Brain microvascular endothelial cell (primary cell): ENCODE data around the gene GTF2IRD2.
"Not testable (repeated sequence)": the region's sequence is repeated elsewhere in the genome, so short reads cannot be mapped to it uniquely, and the experiment has no call there.

Experiments used
- DNase-seq: peaks from one replicate; pipeline ENCODE4 v3.0.0-alpha.2; 2020
- H3K27ac ChIP-seq: fragments of 250-450 bp; sonication (Bioruptor Pico); 2 replicates; pipeline ENCODE4 v1.5.1; 2020; ENCODE audit warnings: mild to moderate bottlenecking, moderate library complexity
- H3K27me3 ChIP-seq: fragments of 250-450 bp; sonication (Bioruptor Pico); replicated peaks from 2 replicates; pipeline ENCODE4 v1.5.1; 2020; ENCODE audit warnings: mild to moderate bottlenecking
- H3K36me3 ChIP-seq: fragments of 250-450 bp; sonication (Bioruptor Pico); replicated peaks from 2 replicates; pipeline ENCODE4 v1.5.1; 2020; ENCODE audit warnings: mild to moderate bottlenecking
- H3K4me3 ChIP-seq: 2 replicates; pipeline ENCODE4 v1.5.1; 2011; ENCODE audit warnings: low read depth, mild to moderate bottlenecking, control low read depth, low read length, moderate library complexity
- in situ Hi-C: cut with HindIII; loops from 2 replicates; pipeline ENCODE4 v1.10.0; 2017; ENCODE audit warnings: low sequenced_read_pairs, low pct_ligation_motif_present

The GTF2IRD2 gene

DNA sequence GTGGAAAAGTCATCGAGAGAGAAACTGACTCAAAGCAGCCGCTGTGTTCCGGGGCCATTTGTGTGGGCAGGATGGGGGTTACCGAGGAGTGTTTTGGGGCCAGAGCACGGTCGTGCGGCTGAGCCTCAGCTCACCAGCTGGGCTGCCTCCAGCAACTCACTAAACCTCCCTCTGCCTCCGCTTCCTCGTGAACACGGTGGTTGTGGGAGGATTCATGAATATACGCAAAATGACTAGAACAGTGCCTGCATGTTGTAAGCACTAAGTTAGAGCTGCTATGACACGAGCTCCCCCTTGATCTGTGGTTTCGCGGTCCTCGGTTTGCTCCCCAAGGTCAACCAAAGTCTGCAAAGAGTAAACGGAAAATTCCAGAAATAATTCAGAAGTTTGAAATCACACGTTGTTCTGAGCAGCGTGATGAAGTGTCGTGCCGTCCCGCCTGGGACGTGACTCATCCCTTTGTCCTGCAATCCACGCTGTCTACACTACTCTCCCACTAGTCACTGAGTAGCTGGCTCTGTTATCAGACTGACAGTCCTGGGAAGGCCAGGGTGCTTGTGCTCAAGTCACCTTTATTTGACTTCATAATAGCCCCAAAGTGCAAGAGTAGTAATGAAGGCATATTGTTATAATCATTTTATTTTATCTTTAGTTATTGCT, 31.1 kb downstream of the GTF2IRD2 start:
- H3K27ac ChIP-seq, in situ Hi-C loops, H3K36me3 ChIP-seq, H3K27me3 ChIP-seq, DNase-seq, H3K4me3 ChIP-seq: not testable (repeated sequence)

DNA sequence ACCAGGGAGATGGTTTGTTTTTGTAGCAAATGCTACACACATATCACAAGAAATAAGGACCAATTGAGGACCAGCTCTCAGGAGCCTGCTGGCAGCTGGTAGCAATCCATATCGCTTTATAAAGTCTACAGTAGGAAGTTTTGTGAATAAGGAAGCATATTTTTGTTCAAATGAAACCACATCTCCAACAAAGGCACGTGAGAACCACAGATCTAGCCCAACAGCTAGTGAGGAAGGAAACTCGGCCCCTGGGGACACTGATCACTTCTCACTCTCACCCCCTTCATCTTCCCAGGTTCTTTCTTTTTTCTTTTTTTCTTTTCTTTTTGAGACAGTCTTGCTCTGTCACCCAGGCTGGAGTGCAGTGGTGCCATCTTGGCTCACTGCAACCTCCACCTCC, 35.5 kb downstream of the GTF2IRD2 start:
- in situ Hi-C loops: not testable (repeated sequence)

DNA sequence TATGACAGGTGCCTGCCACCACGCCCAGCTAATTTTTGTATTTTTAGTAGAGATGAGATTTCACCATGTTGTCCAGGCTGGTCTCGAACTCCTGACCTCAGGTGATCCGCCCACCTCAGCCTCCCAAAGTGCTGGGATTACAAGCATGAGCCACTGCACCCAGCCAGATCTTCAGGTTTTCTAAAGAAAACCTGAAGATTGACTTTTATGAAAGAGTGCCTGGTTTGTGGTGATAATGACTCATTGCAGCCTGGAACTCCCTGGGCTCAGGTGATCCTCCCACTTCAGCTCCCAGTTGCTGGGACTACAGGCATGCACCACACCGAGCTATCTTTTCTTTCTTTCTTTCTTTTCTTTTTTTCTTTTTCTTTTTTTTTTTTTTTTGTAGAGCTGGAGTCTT, 52.8 kb downstream of the GTF2IRD2 start:
- H3K27ac ChIP-seq, H3K36me3 ChIP-seq, in situ Hi-C loops, H3K4me3 ChIP-seq, H3K27me3 ChIP-seq: not testable (repeated sequence)
- peak; percentile 21 for DNase-seq

More for the DNA sequence above, 35.5 kb downstream of the GTF2IRD2 start:
- H3K27ac ChIP-seq, H3K27me3 ChIP-seq, H3K36me3 ChIP-seq, DNase-seq, H3K4me3 ChIP-seq: not testable (repeated sequence)

- in situ Hi-C loops, H3K36me3 ChIP-seq, H3K27me3 ChIP-seq, DNase-seq, H3K4me3 ChIP-seq, H3K27ac ChIP-seq: not testable (repeated sequence)
Measured at GRCh38 chr7:74797848-74798622, 53.4 kb downstream of the GTF2IRD2 start.

GRCh38 chr7:74789200-74789736, 62.1 kb downstream of the GTF2IRD2 start:
- H3K36me3 ChIP-seq, DNase-seq, H3K27ac ChIP-seq, H3K4me3 ChIP-seq, H3K27me3 ChIP-seq, in situ Hi-C loops: not testable (repeated sequence)

DNA sequence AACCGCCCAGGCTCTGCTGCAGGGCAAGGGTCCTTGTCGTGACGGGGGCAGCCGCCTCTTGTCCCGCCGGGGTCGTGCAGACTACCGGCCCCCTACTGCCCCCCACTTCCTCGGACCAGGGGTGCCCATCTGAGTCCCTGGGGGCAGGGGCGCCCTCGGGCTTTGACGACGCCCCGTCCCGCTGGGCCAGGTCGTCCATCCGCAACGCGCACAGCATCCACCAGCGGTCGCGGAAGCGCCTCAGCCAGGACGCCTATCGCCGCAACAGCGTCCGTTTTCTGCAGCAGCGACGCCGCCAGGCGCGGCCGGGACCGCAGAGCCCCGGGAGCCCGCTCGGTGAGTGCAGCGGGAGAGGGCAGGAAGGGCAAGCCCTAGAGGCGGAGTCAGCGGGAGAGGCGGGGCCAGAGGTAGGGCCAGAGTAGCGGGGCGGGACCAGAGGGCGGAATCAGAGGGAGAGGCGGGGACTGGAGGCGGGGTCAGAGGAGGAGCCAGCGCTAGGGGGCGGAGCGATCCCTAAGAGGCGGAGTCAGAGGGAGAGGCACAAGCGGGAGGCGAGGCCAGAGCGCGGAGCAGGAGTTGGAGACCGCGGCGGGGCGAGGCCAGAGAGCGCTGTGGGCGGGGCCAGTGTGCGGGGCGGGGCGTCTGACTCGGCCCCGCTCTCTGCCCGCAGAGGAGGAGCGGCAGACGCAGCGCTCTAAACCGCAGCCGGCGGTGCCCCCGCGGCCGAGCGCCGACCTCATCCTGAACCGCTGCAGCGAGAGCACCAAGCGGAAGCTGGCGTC, 62.8 kb downstream of the GTF2IRD2 start:
- H3K27me3 ChIP-seq, in situ Hi-C loops, H3K36me3 ChIP-seq, H3K27ac ChIP-seq: not testable (repeated sequence)
- peak; percentile 76 for DNase-seq
- peak overlapping the region; percentile 35 for H3K4me3 ChIP-seq

DNA sequence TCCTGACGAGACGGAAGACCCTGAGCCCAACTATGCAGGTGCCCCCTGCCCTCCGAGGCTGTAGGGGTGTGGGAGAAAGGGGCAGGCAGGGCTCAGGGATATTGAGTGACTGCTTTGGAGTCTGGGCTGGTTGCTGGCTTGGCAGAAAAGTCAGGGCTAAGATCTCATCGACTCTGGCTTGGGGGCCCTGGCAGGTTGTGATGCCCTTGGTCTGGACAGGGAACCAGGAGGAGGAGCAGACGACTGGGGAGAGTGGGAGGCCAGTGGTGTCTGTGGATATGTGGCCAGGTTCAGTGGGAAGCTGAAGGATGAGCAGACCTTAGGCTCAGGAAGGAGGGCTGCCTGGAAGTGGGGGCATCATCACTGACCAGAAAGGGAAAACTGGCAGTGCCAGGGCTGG, 67.8 kb downstream of the GTF2IRD2 start:
- H3K4me3 ChIP-seq, in situ Hi-C loops, DNase-seq, H3K27me3 ChIP-seq, H3K36me3 ChIP-seq, H3K27ac ChIP-seq: not testable (repeated sequence)

DNA sequence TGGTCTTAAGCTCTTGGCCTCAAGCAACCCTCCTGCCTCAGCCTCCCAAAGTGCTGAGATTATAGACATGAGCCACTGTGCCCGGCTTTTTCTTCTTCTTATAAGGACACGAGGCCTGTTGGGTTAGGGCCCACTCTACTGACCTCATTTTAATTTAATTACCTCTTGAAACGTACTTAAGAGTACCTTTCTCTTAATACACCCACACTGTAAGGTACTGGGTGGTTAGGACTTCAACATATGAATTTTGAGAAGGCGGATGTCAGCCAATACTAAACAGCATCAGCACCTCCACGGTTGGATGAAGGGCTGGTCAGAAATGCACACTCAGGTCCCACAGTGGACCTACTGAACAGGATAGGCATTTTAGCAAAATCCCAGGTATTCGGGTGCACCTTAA, 69.7 kb downstream of the GTF2IRD2 start:
- H3K27ac ChIP-seq, H3K4me3 ChIP-seq, H3K27me3 ChIP-seq, H3K36me3 ChIP-seq, DNase-seq, in situ Hi-C loops: not testable (repeated sequence)

DNA sequence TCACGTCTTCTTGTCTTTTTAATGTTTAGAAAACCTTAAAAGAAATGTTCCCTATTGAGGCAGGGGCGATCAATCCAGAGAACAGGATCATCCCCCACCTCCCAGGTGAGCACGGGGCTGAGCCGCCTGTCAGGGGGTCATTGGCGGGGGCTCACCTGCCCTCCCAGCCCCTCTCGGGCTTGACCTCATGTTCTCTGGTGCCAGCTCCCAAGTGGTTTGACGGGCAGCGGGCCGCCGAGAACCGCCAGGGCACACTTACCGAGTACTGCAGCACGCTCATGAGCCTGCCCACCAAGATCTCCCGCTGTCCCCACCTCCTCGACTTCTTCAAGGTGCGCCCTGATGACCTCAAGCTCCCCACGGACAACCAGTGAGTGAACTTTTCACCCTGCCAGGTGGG, 72.4 kb downstream of the GTF2IRD2 start:
- DNase-seq, H3K27me3 ChIP-seq, H3K4me3 ChIP-seq, H3K27ac ChIP-seq, H3K36me3 ChIP-seq, in situ Hi-C loops: not testable (repeated sequence)

DNA sequence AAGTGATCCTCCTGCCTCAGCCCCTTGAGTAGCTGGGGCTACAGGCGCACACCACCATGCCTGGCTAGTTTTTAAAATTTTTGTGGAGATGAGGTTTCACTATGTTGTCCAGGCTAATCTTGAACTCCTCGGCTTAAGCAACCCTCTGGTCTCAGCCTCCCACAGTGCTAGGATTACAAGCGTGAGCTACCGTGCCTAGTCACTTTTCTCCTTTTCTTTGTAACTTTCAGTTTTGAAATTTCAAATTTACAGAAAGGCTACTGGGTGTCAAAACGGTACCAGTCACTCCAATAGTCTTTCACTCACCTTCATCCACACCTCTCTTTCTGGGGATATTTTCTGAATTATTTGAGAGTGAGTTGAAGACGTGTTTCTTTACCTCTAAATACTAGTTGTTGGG, 76.3 kb downstream of the GTF2IRD2 start:
- H3K4me3 ChIP-seq, H3K27me3 ChIP-seq, H3K27ac ChIP-seq, DNase-seq, in situ Hi-C loops, H3K36me3 ChIP-seq: not testable (repeated sequence)

DNA sequence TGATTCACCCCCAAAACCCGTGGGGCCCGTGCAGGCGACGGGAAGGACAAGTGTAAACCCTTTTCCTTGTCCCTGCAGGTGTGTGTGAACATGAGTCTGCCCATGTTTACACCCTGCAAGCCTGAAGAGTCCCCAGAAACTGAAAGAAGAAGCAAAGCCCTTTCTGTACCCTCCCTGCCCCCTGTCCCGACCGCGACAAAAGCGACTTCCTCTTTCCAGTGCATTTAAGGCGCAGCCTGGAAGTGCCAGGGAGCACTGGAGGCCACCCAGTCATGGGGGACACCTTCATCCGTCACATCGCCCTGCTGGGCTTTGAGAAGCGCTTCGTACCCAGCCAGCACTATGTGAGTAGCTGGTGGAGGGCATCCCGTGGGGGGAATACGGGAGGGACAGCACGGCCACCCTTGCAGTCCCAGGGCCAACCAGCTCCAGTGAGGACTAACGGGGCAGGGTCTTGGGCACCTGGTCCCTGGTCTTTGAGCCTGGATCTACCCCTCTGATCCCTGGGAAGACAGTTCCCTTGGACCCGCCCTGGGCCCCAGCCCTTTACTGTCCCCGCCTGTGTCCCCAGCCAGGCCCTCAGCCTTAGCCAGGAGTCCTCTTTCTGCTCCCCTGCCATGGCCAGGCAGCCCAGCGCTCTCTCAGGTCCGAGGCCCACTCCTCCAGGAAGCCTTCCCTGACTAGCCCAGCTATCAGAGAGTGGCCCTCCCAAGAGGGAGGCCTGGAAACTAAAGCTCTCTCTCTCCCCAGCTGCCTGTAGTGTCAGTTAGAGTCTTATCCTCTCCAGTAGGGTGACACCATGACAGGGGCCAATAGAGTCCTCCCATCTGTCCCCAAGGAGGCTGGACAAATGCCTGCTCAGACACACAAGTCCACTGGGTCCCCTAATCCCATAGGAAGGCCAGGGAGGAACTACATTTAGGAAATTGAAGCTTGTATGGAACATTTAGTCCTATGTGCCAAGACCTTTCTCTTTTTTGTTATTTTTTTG, 77.3 kb downstream of the GTF2IRD2 start, which contains the start of gene NCF1:
TSS of gene NCF1 (plus strand) at position 252 of the 991 bp plus-strand sequence. CDS start at position 273, 21 bp downstream.
- H3K27ac ChIP-seq, DNase-seq, H3K36me3 ChIP-seq, in situ Hi-C loops, H3K27me3 ChIP-seq, H3K4me3 ChIP-seq: not testable (repeated sequence)

DNA sequence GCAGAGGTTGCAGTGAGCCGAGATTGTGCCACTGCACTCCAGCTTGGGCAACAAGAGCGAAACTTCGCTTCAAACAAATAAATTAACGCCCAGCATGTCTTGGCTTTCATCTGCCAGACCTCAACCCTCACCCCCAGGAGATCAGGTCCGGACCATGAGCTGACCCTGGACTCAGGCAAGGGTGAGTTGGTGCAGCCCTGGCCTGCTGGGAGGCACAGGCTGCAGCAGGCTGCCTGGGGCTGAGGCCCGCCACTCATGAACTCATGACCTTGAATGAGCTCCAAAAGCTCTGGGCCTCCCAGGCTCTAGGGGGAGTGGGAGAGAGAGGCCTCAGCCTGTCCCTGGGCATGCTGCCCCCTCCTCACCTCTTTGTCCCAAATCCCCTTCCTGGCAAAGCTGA, 79.3 kb downstream of the GTF2IRD2 start:
- in situ Hi-C loops, H3K27ac ChIP-seq, H3K27me3 ChIP-seq, H3K4me3 ChIP-seq, DNase-seq, H3K36me3 ChIP-seq: not testable (repeated sequence)

- H3K27ac ChIP-seq, H3K4me3 ChIP-seq, in situ Hi-C loops, H3K27me3 ChIP-seq, H3K36me3 ChIP-seq, DNase-seq: not testable (repeated sequence)
Measured at GRCh38 chr7:74770062-74770461, 81.3 kb downstream of the GTF2IRD2 start.
